Trophoblast cell (in vitro differentiated cells and primary cell): ENCODE results near the gene ANGPT4.

Experiments used
- DNase-seq, 2 donors: peaks; one replicate each; pipeline ENCODE4 v3.0.0-alpha.2; 2016
- H2AFZ ChIP-seq: 2 replicates; pipeline ENCODE4 v1.6.1; 2013; ENCODE audit warnings: low read length, moderate library complexity, mild to moderate bottlenecking; ENCODE audit not compliant: insufficient read depth, poor library complexity
- H2AK5ac ChIP-seq: 2 replicates; pipeline ENCODE4 v1.6.1; 2013; ENCODE audit warnings: mild to moderate bottlenecking, low read length
- H2BK120ac ChIP-seq: 2 replicates; pipeline ENCODE4 v1.6.1; 2013; ENCODE audit warnings: low read length, mild to moderate bottlenecking, moderate library complexity; ENCODE audit not compliant: insufficient read depth, poor library complexity
- H2BK12ac ChIP-seq: 2 replicates; pipeline ENCODE4 v1.6.1; 2013; ENCODE audit warnings: mild to moderate bottlenecking, low read length, moderate library complexity
- H2BK5ac ChIP-seq: 2 replicates; pipeline ENCODE4 v1.6.1; 2013; ENCODE audit warnings: low read length, low read depth, moderate library complexity, mild to moderate bottlenecking; ENCODE audit not compliant: poor library complexity
- H3K14ac ChIP-seq: 2 replicates; pipeline ENCODE4 v1.6.1; 2013; ENCODE audit warnings: mild to moderate bottlenecking, low read length
- H3K18ac ChIP-seq: 2 replicates; pipeline ENCODE4 v1.6.1; 2013; ENCODE audit warnings: mild to moderate bottlenecking, low read length
- H3K23ac ChIP-seq: 2 replicates; pipeline ENCODE4 v1.6.1; 2013; ENCODE audit warnings: low read length
- H3K27ac ChIP-seq: 2 replicates; pipeline ENCODE4 v1.5.1; 2013; ENCODE audit warnings: low read depth, mild to moderate bottlenecking, inconsistent platforms, low read length, moderate library complexity
- H3K27me3 ChIP-seq: 2 replicates; pipeline ENCODE4 v1.6.1; 2013; ENCODE audit warnings: inconsistent platforms, mild to moderate bottlenecking, low read length, moderate library complexity; ENCODE audit not compliant: insufficient read depth
- H3K36me3 ChIP-seq, 2 experiments: 1 replicate in 1 of 2; 2 replicates in 1 of 2; pipeline ENCODE4 v1.6.1; 2013; ENCODE audit warnings: low read length in 2 of 2, mild to moderate bottlenecking in 2 of 2, moderate library complexity in 1 of 2; ENCODE audit not compliant: insufficient read depth in 2 of 2, control insufficient read depth in 1 of 2
- H3K4ac ChIP-seq: 2 replicates; pipeline ENCODE4 v1.6.1; 2013; ENCODE audit warnings: low read depth, mild to moderate bottlenecking, low read length, moderate library complexity
- H3K4me1 ChIP-seq, 2 experiments: 1 replicate in 1 of 2; 2 replicates in 1 of 2; pipeline ENCODE4 v1.6.1; 2013; ENCODE audit warnings: low read length in 2 of 2, mild to moderate bottlenecking in 2 of 2, moderate library complexity in 1 of 2; ENCODE audit not compliant: insufficient read depth in 2 of 2, control insufficient read depth in 1 of 2
- H3K4me2 ChIP-seq: 2 replicates; pipeline ENCODE4 v1.6.1; 2013; ENCODE audit warnings: inconsistent platforms, mild to moderate bottlenecking, low read length, moderate library complexity
- H3K4me3 ChIP-seq: 2 replicates; pipeline ENCODE4 v1.5.1; 2013; ENCODE audit warnings: mild to moderate bottlenecking, low read depth, low read length, inconsistent platforms
- H3K79me1 ChIP-seq: one replicate; pipeline ENCODE4 v1.6.1; 2013; ENCODE audit warnings: low read length
- H3K79me2 ChIP-seq: 2 replicates; pipeline ENCODE4 v1.6.1; 2013; ENCODE audit warnings: low read length, mild to moderate bottlenecking; ENCODE audit not compliant: control insufficient read depth, insufficient read depth, poor library complexity
- H3K9ac ChIP-seq: 2 replicates; pipeline ENCODE4 v1.6.1; 2013; ENCODE audit warnings: mild to moderate bottlenecking, low read length
- H3K9me3 ChIP-seq: 2 replicates; pipeline ENCODE4 v1.6.1; 2013; ENCODE audit warnings: low read depth, mild to moderate bottlenecking, control low read depth, inconsistent platforms, low read length; ENCODE audit not compliant: insufficient read depth
- H4K12ac ChIP-seq: 2 replicates; pipeline ENCODE4 v1.6.1; 2013; ENCODE audit warnings: low read depth, mild to moderate bottlenecking, low read length, moderate library complexity
- H4K8ac ChIP-seq: 2 replicates; pipeline ENCODE4 v1.6.1; 2013; ENCODE audit warnings: low read depth, mild to moderate bottlenecking, low read length, moderate library complexity
- H4K91ac ChIP-seq: one replicate; pipeline ENCODE4 v1.6.1; 2013; ENCODE audit warnings: low read depth, mild to moderate bottlenecking, low read length, moderate library complexity
- WGBS: extraction: QIAGEN DNeasy Blood & Tissue Kit; methylation state at CpG from one replicate; pipeline ENCODE4 v1.1.7; 2013; ENCODE audit warnings: missing lambda C conversion rate; ENCODE audit not compliant: insufficient read length, insufficient coverage; ENCODE audit errors: extremely low coverage; 5-methylcytosine and 5-hydroxymethylcytosine counted together

ANGPT4 gene

GRCh38 chr20:848193-848592 is 67.9 kb downstream of the ANGPT4 start:
- no CpG with 5 or more reads among the region's 5 CpGs for WGBS

GRCh38 chr20:846894-847278 is 69.2 kb downstream of the ANGPT4 start:
- H2BK5ac ChIP-seq: no peak overlapping the region
- no peak overlapping the region for H3K4ac ChIP-seq
- H3K27me3 ChIP-seq: no peaks in the 10 kb centered on the region
- H3K79me2 ChIP-seq: peaks cover 10% of the 10 kb centered on the region
- no peak overlapping the region for H4K8ac ChIP-seq
- no peak overlapping the region for H3K23ac ChIP-seq
- peaks cover 8% of the 10 kb centered on the region for H3K79me1 ChIP-seq
- H3K18ac ChIP-seq: no peak overlapping the region
- H3K4me1 ChIP-seq: peaks cover 28 to 31% of the 10 kb centered on the region in 2 experiments
- H3K36me3 ChIP-seq: peaks cover 9 to 17% of the 10 kb centered on the region in 2 experiments
- no peak overlapping the region for H3K4me3 ChIP-seq
- no peak overlapping the region for H3K14ac ChIP-seq
- H3K4me2 ChIP-seq: no peak overlapping the region
- H2AK5ac ChIP-seq: no peak overlapping the region
- H4K12ac ChIP-seq: no peak overlapping the region
- H3K9me3 ChIP-seq: no peaks in the 10 kb centered on the region
- no peak overlapping the region for H3K27ac ChIP-seq
- no peak overlapping the region for H3K9ac ChIP-seq
- no peak overlapping the region for H4K91ac ChIP-seq
- DNase-seq: no peak
- WGBS: no CpG with 5 or more reads among the region's 7 CpGs
- H2BK120ac ChIP-seq: no peak overlapping the region
- no peak overlapping the region for H2AFZ ChIP-seq
- H2BK12ac ChIP-seq: no peak overlapping the region

More at GRCh38 chr20:848193-848592, 67.9 kb downstream of the ANGPT4 start:
- Histone ChIP-seq H3K4me3 (no peak overlapping the region), H3K36me3 (peaks cover 9 to 17% of the 10 kb centered on the region in 2 experiments), H2BK12ac (no peak overlapping the region), H3K79me2 (peaks cover 6% of the 10 kb centered on the region), H3K4ac (no peak overlapping the region), H3K79me1 (peaks cover 5% of the 10 kb centered on the region), H2BK120ac (no peak overlapping the region), H2BK5ac (no peak overlapping the region), H3K23ac (no peak overlapping the region), H3K27me3 (no peaks in the 10 kb centered on the region), H4K91ac (no peak overlapping the region), H4K12ac (no peak overlapping the region), H3K9ac (no peak overlapping the region), H3K4me1 (peaks cover 19 to 25% of the 10 kb centered on the region in 2 experiments), H3K27ac (no peak overlapping the region), H2AK5ac (no peak overlapping the region), H3K18ac (no peak overlapping the region), H4K8ac (no peak overlapping the region), H3K4me2 (no peak overlapping the region), H2AFZ (no peak overlapping the region), H3K14ac (no peak overlapping the region), H3K9me3 (no peaks in the 10 kb centered on the region)
- DNase-seq: no peak

GRCh38 chr20:845941-846893 is 69.9 kb downstream of the ANGPT4 start:
- Histone ChIP-seq H4K91ac (no peak overlapping the region), H3K23ac (no peak overlapping the region), H2BK12ac (no peak overlapping the region), H4K12ac (no peak overlapping the region), H3K79me1 (peaks cover 14% of the 10 kb centered on the region), H3K4ac (no peak overlapping the region), H3K4me2 (no peak overlapping the region), H3K27ac (no peak overlapping the region), H3K18ac (no peak overlapping the region), H3K4me1 (peaks cover 32 to 34% of the 10 kb centered on the region in 2 experiments), H4K8ac (no peak overlapping the region), H2BK5ac (no peak overlapping the region), H2AFZ (no peak overlapping the region), H3K27me3 (no peaks in the 10 kb centered on the region), H2AK5ac (no peak overlapping the region), H3K14ac (no peak overlapping the region), H3K79me2 (peaks cover 15% of the 10 kb centered on the region), H3K36me3 (peaks cover 9 to 17% of the 10 kb centered on the region in 2 experiments), H3K9ac (no peak overlapping the region), H2BK120ac (no peak overlapping the region), H3K9me3 (no peaks in the 10 kb centered on the region), H3K4me3 (no peak overlapping the region)
- no peak for DNase-seq
- no CpG with 5 or more reads among the region's 11 CpGs for whole genome bisulfite sequencing

GRCh38 chr20:845226-845868 is 70.8 kb downstream of the ANGPT4 start:
- DNase-seq: no peak
- Histone ChIP-seq H3K4me3 (peak overlapping the region; percentile 70), H3K79me1 (peaks cover 18% of the 10 kb centered on the region), H2AFZ (no peak overlapping the region), H4K91ac (peak overlapping the region; percentile 11), H3K36me3 (peaks cover 9 to 17% of the 10 kb centered on the region in 2 experiments), H2BK12ac (no peak overlapping the region), H3K9ac (no peak overlapping the region), H2AK5ac (peak overlapping the region; percentile 88), H3K4ac (peak overlapping the region; percentile 3), H3K14ac (peak overlapping the region; percentile 3), H2BK5ac (no peak overlapping the region), H3K27ac (peak overlapping the region; percentile 63), H3K9me3 (no peaks in the 10 kb centered on the region), H4K12ac (peak overlapping the region; percentile 23), H3K27me3 (no peaks in the 10 kb centered on the region), H3K23ac (no peak overlapping the region), H3K18ac (peak overlapping the region; percentile 38), H4K8ac (peak overlapping the region; percentile 3), H3K79me2 (peaks cover 19% of the 10 kb centered on the region), H3K4me1 (peaks cover 34 to 35% of the 10 kb centered on the region in 2 experiments), H2BK120ac (no peak overlapping the region), H3K4me2 (peak overlapping the region; percentile 92)
- WGBS: no CpG with 5 or more reads among the region's 50 CpGs
